AG04449 (cell line): ENCODE data around the gene ARMC12.
A peak's percentile ranks its signal among the peaks of the same experiment; 100 is the strongest.

ENCODE experiments used
- CTCF ChIA-PET: fragments of 350-600 bp; formaldehyde crosslinking; extraction: SDS; loops from one replicate; lab custom pipeline; 2021; ENCODE audit warnings: antibody characterized with exemption; lab: Yijun Ruan, JAX
- POLR2A ChIA-PET: fragments of 400-600, 350-600 bp; formaldehyde crosslinking; extraction: SDS; loops from one replicate; lab custom pipeline; 2020; ENCODE audit warnings: antibody characterized with exemption, inconsistent platforms; lab: Yijun Ruan, JAX
- DNase-seq: peaks from one replicate; pipeline ENCODE4 v3.0.0-alpha.2; 2010; ENCODE audit warnings: low read depth, low spot score
- H3K4me3 ChIP-seq: 2 replicates; pipeline ENCODE4 v1.5.1; 2011; ENCODE audit warnings: low read depth, mild to moderate bottlenecking, control low read depth, low read length
- CTCF ChIP-seq: IDR thresholded peaks from one replicate; pipeline ENCODE4 v1.5.1; 2011; ENCODE audit warnings: mild to moderate bottlenecking, moderate library complexity, low read length, control low read depth, inconsistent platforms; ENCODE audit not compliant: insufficient read depth; ENCODE audit errors: missing control alignments

Gene ARMC12

GRCh38 chr6:35725721-35726438, 11.0 kb upstream of the ARMC12 start:
- no peak for TF ChIP-seq CTCF
- no peak overlapping the region for H3K4me3 ChIP-seq
- no peak for DNase-seq
- ChIA-PET POLR2A (no interaction called here), CTCF (interaction anchor here (4.4 kb wide), 1 partner anchor 11 kb away, joined by 44 read pairs; the partner anchor contains the start of gene ARMC12)

- POLR2A ChIA-PET: no interaction called here
- TF ChIP-seq CTCF: no peak
- CTCF ChIA-PET: interaction anchor here (0.6 to 4.4 kb wide), 3 partner anchors 10 to 27 kb away, joined by 3 to 44 read pairs (median 3); partner anchors contain the start of gene ARMC12
- DNase-seq: no peak
- H3K4me3 ChIP-seq: peak overlapping the region; percentile 65
These were observed 9.4 kb upstream of the ARMC12 start for GRCh38 chr6:35727231-35727934.

GRCh38 chr6:35727935-35728682, 8.7 kb upstream of the ARMC12 start:
- POLR2A ChIA-PET: no interaction called here

GRCh38 chr6:35728683-35729678, 7.9 kb upstream of the ARMC12 start:
- CTCF ChIA-PET: interaction anchor here (1.0 to 4.4 kb wide), 2 partner anchors 8 to 144 kb away, joined by 4 to 44 read pairs; partner anchors contain the start of gene ARMC12
- POLR2A ChIA-PET: no interaction called here
- H3K4me3 ChIP-seq: peak overlapping the region; percentile 65
- TF ChIP-seq CTCF: no peak
- DNase-seq: no peak

More at GRCh38 chr6:35727935-35728682, 8.7 kb upstream of the ARMC12 start:
- TF ChIP-seq CTCF: no peak
- DNase-seq: peak; percentile 56
- peak overlapping the region; percentile 65 for H3K4me3 ChIP-seq
- CTCF ChIA-PET: interaction anchor here (0.6 to 4.4 kb wide), 3 partner anchors 9 to 144 kb away, joined by 3 to 44 read pairs (median 4); partner anchors contain the start of gene ARMC12

GRCh38 chr6:35729722-35730121, 7.1 kb upstream of the ARMC12 start:
- no peak overlapping the region for H3K4me3 ChIP-seq
- no peak for TF ChIP-seq CTCF
- ChIA-PET CTCF (no interaction called here), POLR2A (no interaction called here)
- no peak for DNase-seq
